Measurements from ENCODE around the gene MYOT. TPM values are rescaled to one million over a fixed set of nuclear protein-coding genes. Genes with fewer than 3 reads are reported as not detected.
A peak's percentile ranks its signal among the peaks of the same experiment; 100 is the strongest.

Gene MYOT
- total and polyA plus RNA-seq, 10 of the 15 experiments (the other 5 are each of a cell fraction or from before 2014, with no cell fraction given) = 0.15 to 1.5 (median 0.53) TPM; not detected in 5

DNA sequence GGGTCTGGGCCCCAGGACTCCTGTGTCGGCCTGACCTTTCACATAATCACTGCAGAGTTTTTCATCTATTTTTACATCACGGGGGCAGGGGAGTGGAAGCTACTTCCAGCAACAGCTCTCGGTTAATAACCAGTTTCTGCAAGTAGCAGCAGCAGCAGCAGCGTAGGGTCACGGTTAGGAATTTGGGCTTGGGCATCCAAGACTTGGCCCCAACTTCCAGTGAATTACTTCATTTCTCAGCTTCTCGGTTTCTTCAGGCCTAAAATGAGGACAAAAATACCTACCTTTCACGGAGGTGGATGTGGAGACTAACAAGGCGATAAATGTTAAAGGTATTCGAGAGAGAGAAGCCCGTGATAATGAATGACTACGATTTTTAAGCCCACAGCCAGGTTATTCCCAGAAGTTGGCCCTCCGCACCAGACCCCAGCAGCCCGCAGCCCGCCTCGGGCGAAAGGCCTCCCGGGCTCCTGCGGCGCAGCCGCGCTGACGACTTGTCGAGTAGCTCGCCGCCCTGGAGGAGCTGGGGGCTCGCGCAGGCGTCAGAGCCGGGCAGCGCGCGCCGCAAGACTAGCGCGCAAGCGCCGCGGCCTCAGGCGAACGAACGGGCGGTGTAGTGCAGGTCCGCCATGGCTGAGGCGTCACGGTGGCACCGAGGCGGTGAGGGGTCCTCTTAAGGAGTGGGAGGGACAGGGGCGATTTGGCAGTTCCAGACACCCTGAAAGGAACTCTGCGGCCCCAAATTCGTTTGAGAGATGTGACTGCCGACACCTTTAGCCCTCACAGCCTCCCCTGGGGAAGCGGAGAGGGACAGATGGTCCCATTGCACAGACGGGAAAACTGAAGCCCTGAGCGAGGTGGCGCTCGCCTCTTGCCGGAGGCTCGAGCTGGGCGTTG is 21.5 kb downstream of the MYOT start, which contains the start of gene PKD2L2 (continued):
- TF ChIP-seq EP300 (IDR thresholded peaks at IDR 0.05; ENCODE audit: borderline replicate concordance in 1 of 2, control insufficient read depth in 1 of 2, low read depth in 2 of 2, low read length in 2 of 2) (0 out of 4 replicates have a peak, but pooled peaks of 1 of the 2 experiments have one; percentile 26), SMARCA5 (IDR thresholded peaks at IDR 0.05) (peak; percentile 98), TCF3 (IDR thresholded peaks at IDR 0.05; ENCODE audit: borderline replicate concordance, insufficient read depth, low read depth, low read length) (0 out of 2 replicates have a peak, but pooled peaks have one; percentile 19), POLR2AphosphoS2 (IDR thresholded peaks at IDR 0.05; ENCODE audit: low read depth, low read length) (peak; percentile 93), ZNF384 (IDR thresholded peaks at IDR 0.05; ENCODE audit: borderline replicate concordance, low read depth, low read length) (no peak), FOS (IDR thresholded peaks at IDR 0.05; ENCODE audit: borderline replicate concordance, extremely low read depth, insufficient read length) (no peak), NRF1 (conservative IDR thresholded peaks at IDR 0.05; ENCODE audit: low read depth, low read length) (peak; percentile 91), NBN (IDR thresholded peaks at IDR 0.05) (peak; percentile 82; the same call in 1 of the 2 replicates), CBX3 (IDR thresholded peaks at IDR 0.05; ENCODE audit: borderline replicate concordance, low read depth) (no peak), CHD4 (IDR thresholded peaks at IDR 0.05) (no peak; the same call in 1 of the 2 replicates), DPF2 (IDR thresholded peaks at IDR 0.05) (peak; percentile 69; the same call in 1 of the 2 replicates), HCFC1 (IDR thresholded peaks at IDR 0.05; ENCODE audit: low read length) (0 out of 2 replicates have a peak, but pooled peaks have one; percentile 35), RAD21 (IDR thresholded peaks at IDR 0.05; ENCODE audit: insufficient read depth, low read depth, low read length) (no peak), NR2C2 (IDR thresholded peaks at IDR 0.05; ENCODE audit: borderline replicate concordance, control insufficient read depth, insufficient read length, low read depth) (no peak), RAD51 (IDR thresholded peaks at IDR 0.05) (peak; percentile 21; the same call in 1 of the 2 replicates), CHD1 (IDR thresholded peaks at IDR 0.05; ENCODE audit: low read depth, low read length) (peak; percentile 68; the same call in 1 of the 2 replicates), CHD2 (IDR thresholded peaks at IDR 0.05; ENCODE audit: borderline replicate concordance, low read depth, low read length) (peak; percentile 7)
- TF ChIP-seq, protein P1, sequence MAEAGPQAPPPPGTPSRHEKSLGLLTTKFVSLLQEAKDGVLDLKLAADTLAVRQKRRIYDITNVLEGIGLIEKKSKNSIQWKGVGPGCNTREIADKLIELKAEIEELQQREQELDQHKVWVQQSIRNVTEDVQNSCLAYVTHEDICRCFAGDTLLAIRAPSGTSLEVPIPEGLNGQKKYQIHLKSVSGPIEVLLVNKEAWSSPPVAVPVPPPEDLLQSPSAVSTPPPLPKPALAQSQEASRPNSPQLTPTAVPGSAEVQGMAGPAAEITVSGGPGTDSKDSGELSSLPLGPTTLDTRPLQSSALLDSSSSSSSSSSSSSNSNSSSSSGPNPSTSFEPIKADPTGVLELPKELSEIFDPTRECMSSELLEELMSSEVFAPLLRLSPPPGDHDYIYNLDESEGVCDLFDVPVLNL (IDR thresholded peaks at IDR 0.05; ENCODE audit: low read depth, low read length) = 0 out of 2 replicates have a peak, but pooled peaks have one; percentile 48
- TF ChIP-seq, protein P2, sequence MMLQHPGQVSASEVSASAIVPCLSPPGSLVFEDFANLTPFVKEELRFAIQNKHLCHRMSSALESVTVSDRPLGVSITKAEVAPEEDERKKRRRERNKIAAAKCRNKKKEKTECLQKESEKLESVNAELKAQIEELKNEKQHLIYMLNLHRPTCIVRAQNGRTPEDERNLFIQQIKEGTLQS (IDR thresholded peaks at IDR 0.05; ENCODE audit: borderline replicate concordance, extremely low read depth, low read depth, low read length) = no peak
- TF ChIP-seq, protein P3, sequence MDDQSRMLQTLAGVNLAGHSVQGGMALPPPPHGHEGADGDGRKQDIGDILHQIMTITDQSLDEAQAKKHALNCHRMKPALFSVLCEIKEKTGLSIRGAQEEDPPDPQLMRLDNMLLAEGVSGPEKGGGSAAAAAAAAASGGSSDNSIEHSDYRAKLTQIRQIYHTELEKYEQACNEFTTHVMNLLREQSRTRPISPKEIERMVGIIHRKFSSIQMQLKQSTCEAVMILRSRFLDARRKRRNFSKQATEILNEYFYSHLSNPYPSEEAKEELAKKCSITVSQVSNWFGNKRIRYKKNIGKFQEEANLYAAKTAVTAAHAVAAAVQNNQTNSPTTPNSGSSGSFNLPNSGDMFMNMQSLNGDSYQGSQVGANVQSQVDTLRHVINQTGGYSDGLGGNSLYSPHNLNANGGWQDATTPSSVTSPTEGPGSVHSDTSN (IDR thresholded peaks at IDR 0.05; ENCODE audit: insufficient replicate concordance, low read depth, low read length) = no peak
- TF ChIP-seq, protein P4, sequence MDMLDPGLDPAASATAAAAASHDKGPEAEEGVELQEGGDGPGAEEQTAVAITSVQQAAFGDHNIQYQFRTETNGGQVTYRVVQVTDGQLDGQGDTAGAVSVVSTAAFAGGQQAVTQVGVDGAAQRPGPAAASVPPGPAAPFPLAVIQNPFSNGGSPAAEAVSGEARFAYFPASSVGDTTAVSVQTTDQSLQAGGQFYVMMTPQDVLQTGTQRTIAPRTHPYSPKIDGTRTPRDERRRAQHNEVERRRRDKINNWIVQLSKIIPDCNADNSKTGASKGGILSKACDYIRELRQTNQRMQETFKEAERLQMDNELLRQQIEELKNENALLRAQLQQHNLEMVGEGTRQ (IDR thresholded peaks at IDR 0.05; ENCODE audit: borderline replicate concordance, low read depth, low read length) = no peak
- TF ChIP-seq, protein P5, sequence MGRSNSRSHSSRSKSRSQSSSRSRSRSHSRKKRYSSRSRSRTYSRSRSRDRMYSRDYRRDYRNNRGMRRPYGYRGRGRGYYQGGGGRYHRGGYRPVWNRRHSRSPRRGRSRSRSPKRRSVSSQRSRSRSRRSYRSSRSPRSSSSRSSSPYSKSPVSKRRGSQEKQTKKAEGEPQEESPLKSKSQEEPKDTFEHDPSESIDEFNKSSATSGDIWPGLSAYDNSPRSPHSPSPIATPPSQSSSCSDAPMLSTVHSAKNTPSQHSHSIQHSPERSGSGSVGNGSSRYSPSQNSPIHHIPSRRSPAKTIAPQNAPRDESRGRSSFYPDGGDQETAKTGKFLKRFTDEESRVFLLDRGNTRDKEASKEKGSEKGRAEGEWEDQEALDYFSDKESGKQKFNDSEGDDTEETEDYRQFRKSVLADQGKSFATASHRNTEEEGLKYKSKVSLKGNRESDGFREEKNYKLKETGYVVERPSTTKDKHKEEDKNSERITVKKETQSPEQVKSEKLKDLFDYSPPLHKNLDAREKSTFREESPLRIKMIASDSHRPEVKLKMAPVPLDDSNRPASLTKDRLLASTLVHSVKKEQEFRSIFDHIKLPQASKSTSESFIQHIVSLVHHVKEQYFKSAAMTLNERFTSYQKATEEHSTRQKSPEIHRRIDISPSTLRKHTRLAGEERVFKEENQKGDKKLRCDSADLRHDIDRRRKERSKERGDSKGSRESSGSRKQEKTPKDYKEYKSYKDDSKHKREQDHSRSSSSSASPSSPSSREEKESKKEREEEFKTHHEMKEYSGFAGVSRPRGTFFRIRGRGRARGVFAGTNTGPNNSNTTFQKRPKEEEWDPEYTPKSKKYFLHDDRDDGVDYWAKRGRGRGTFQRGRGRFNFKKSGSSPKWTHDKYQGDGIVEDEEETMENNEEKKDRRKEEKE (IDR thresholded peaks at IDR 0.05) = no peak
